Left lung (tissue), 10 donors: Measurements from ENCODE around the gene ANKRD10. TPM values are rescaled to one million over a fixed set of nuclear protein-coding genes. Genes with fewer than 3 reads are reported as not detected.

ENCODE experiments used
- ATAC-seq: fragments of 200-7000 bp; cut with Tn5 transposase; one replicate; pipeline ENCODE4 v1.9.1; 2020; ENCODE audit warnings: moderate library complexity
- DNase-seq, 4 donors: peaks; one replicate each; pipeline ENCODE4 v3.0.0-alpha.2; 2013 to 2020
- H3K27ac ChIP-seq, 2 donors: fragments of 200-600 bp; sonication (generic) in 1 of 2; one replicate each; pipeline versions ENCODE4 v1.5.0 to v1.8.0; 2020 to 2021
- H3K27me3 ChIP-seq, 2 donors: fragments of 200-600 bp; sonication (generic) in 1 of 2; one replicate each; pipeline versions ENCODE4 v1.5.0 to v1.8.0; 2020 to 2021
- H3K36me3 ChIP-seq, 2 donors: fragments of 200-600 bp; sonication (generic) in 1 of 2; one replicate each; pipeline versions ENCODE4 v1.5.0 to v1.8.0; 2020 to 2021
- H3K4me1 ChIP-seq, 2 donors: fragments of 200-600 bp; one replicate each; pipeline ENCODE4 v1.8.0; 2021
- H3K4me3 ChIP-seq, 2 donors: fragments of 200-600 bp; sonication (generic) in 1 of 2; one replicate each; pipeline versions ENCODE4 v1.5.0 to v1.8.0; 2020 to 2021; ENCODE audit warnings: mild to moderate bottlenecking in 1 of 2
- H3K9me3 ChIP-seq, 2 donors: fragments of 200-600 bp; sonication (generic) in 1 of 2; one replicate each; pipeline versions ENCODE4 v1.5.0 to v1.8.0; 2020 to 2021
- CTCF ChIP-seq, 2 donors: fragments of 200-600 bp; sonication (generic) in 1 of 2; IDR thresholded peaks; one replicate each; pipeline versions ENCODE4 v1.5.0 to v1.8.0; 2021; ENCODE audit warnings: antibody characterized with exemption in 2 of 2
- intact Hi-C, 2 donors: fragments of 100-400 bp; cut with DNase I; formaldehyde crosslinking; loops; one replicate each; pipeline versions ENCODE4 v1.11.2 to v1.14.2; 2022
- polyA plus RNA-seq, 6 donors: library from polyadenylated mRNA; unstranded; fragments of 120-200 nt; gene quantifications; one replicate each; pipeline ENCODE4 v1.2.1, GENCODE V29; 2013; ENCODE audit not compliant: insufficient read length in 6 of 6
- total RNA-seq, 2 donors: library from RNA; stranded (reverse); fragmentation: NEBNext Ultra II Directional; extraction: Animal tissue kit (Norgen Biotek cat#: 25700); gene quantifications; one replicate each; pipeline ENCODE4 v1.2.1, GENCODE V29; 2021
- donor health status: DM: no; HTN: yes; CAD: no.
- donor health status: DM: no; HTN: no; CAD: no.

Gene ANKRD10
- total and polyA plus RNA-seq, 8 donors: 101 to 489 (median 426) TPM

- H3K9me3 ChIP-seq: no peaks in the 10 kb centered on the region
- H3K4me3 ChIP-seq: no peak overlapping the region
- H3K4me1 ChIP-seq: no peaks in the 10 kb centered on the region
- DNase-seq: no peak
- H3K27ac ChIP-seq: no peak overlapping the region
- no peak for ATAC-seq
- TF ChIP-seq CTCF (IDR thresholded peaks at IDR 0.05): no peak
- intact Hi-C loops: no loop called here
- peaks cover 0 to 45% of the 10 kb centered on the region in 2 donors for H3K36me3 ChIP-seq
- H3K27me3 ChIP-seq: no peaks in the 10 kb centered on the region
Observed at GRCh38 chr13:110897521-110897920, 17.3 kb downstream of the ANKRD10 start.

- ATAC-seq (no peak), DNase-seq (no peak)
- Histone ChIP-seq H3K36me3 (peaks cover 0 to 50% of the 10 kb centered on the region in 2 donors), H3K4me1 (no peaks in the 10 kb centered on the region), H3K9me3 (no peaks in the 10 kb centered on the region), H3K27me3 (no peaks in the 10 kb centered on the region), H3K27ac (no peak overlapping the region), H3K4me3 (no peak overlapping the region)
- intact Hi-C loops: no loop called here
- no peak for TF ChIP-seq CTCF (IDR thresholded peaks at IDR 0.05)
Observed at GRCh38 chr13:110897014-110897413, 17.9 kb downstream of the ANKRD10 start.

GRCh38 chr13:110894086-110894485 is 20.8 kb downstream of the ANKRD10 start:
- peaks cover 0 to 45% of the 10 kb centered on the region in 2 donors for H3K36me3 ChIP-seq
- no peak overlapping the region for H3K27ac ChIP-seq
- H3K4me3 ChIP-seq: no peak overlapping the region
- ATAC-seq (peak; percentile 74), DNase-seq (peak in 1 of 4 donors; percentile 35)
- H3K27me3 ChIP-seq: no peaks in the 10 kb centered on the region
- H3K9me3 ChIP-seq: no peaks in the 10 kb centered on the region
- intact Hi-C loops: no loop called here
- no peaks in the 10 kb centered on the region for H3K4me1 ChIP-seq
- no peak for TF ChIP-seq CTCF (IDR thresholded peaks at IDR 0.05)

- intact Hi-C loops: no loop called here
Observed at GRCh38 chr13:110893571-110893970, 21.3 kb downstream of the ANKRD10 start.

More at GRCh38 chr13:110893571-110893970, 21.3 kb downstream of the ANKRD10 start:
- Histone ChIP-seq H3K27me3 (no peaks in the 10 kb centered on the region), H3K36me3 (peaks cover 0 to 40% of the 10 kb centered on the region in 2 donors), H3K9me3 (no peaks in the 10 kb centered on the region), H3K27ac (no peak overlapping the region), H3K4me3 (no peak overlapping the region), H3K4me1 (no peaks in the 10 kb centered on the region)
- no peak for DNase-seq
- no peak for ATAC-seq
- no peak for TF ChIP-seq CTCF (IDR thresholded peaks at IDR 0.05)
